ENCODE results near the gene NUDT6.

NUDT6 gene

GRCh38 chr4:122895336-122895995, 26.9 kb downstream of the NUDT6 start:
- Mint-ChIP-seq H3K4me1 (peaks cover 4% of the 10 kb centered on the region), H3K27me3 (ENCODE audit: low read depth) (no peaks in the 10 kb centered on the region), H3K9me3 (no peaks in the 10 kb centered on the region), H3K4me3 (no peak overlapping the region), H3K36me3 (ENCODE audit: low read depth) (peaks cover 33% of the 10 kb centered on the region), H3K27ac (peak overlapping the region in 1 of 3 experiments; percentile 50)
- no peak for TF ChIP-seq CTCF (IDR thresholded peaks at IDR 0.05; ENCODE audit: unreplicated experiment in 3 of 3)

- Mint-ChIP-seq H3K9me3 (no peaks in the 10 kb centered on the region), H3K27me3 (ENCODE audit: low read depth) (no peaks in the 10 kb centered on the region), H3K4me1 (peaks cover 4% of the 10 kb centered on the region), H3K27ac (peak overlapping the region; percentile 36 to 76 (median 62)), H3K36me3 (ENCODE audit: low read depth) (peaks cover 28% of the 10 kb centered on the region), H3K4me3 (no peak overlapping the region)
- no peak for TF ChIP-seq CTCF (IDR thresholded peaks at IDR 0.05; ENCODE audit: unreplicated experiment in 3 of 3)
Measured at GRCh38 chr4:122894827-122895226, 27.6 kb downstream of the NUDT6 start.

- no peaks in the 10 kb centered on the region for H3K9me3 Mint-ChIP-seq
- H3K36me3 Mint-ChIP-seq (ENCODE audit: low read depth): peaks cover 34% of the 10 kb centered on the region
- no peaks in the 10 kb centered on the region for H3K27me3 Mint-ChIP-seq (ENCODE audit: low read depth)
- H3K27ac Mint-ChIP-seq: no peak overlapping the region
- no peaks in the 10 kb centered on the region for H3K4me1 Mint-ChIP-seq
- TF ChIP-seq CTCF (IDR thresholded peaks at IDR 0.05; ENCODE audit: unreplicated experiment in 3 of 3): no peak
- H3K4me3 Mint-ChIP-seq: no peak overlapping the region
Measured at GRCh38 chr4:122890147-122890795, 32.1 kb downstream of the NUDT6 start.

- H3K4me3 Mint-ChIP-seq: no peak overlapping the region
- H3K27me3 Mint-ChIP-seq (ENCODE audit: low read depth): no peaks in the 10 kb centered on the region
- no peak for TF ChIP-seq CTCF (IDR thresholded peaks at IDR 0.05; ENCODE audit: unreplicated experiment in 3 of 3)
- H3K27ac Mint-ChIP-seq: no peak overlapping the region
- H3K36me3 Mint-ChIP-seq (ENCODE audit: low read depth): peaks cover 34% of the 10 kb centered on the region
- no peaks in the 10 kb centered on the region for H3K4me1 Mint-ChIP-seq
- H3K9me3 Mint-ChIP-seq: no peaks in the 10 kb centered on the region
Measured at GRCh38 chr4:122889726-122890125, 32.7 kb downstream of the NUDT6 start.

- H3K9me3 Mint-ChIP-seq: peaks cover 10% of the 10 kb centered on the region
- no peak for TF ChIP-seq CTCF (IDR thresholded peaks at IDR 0.05; ENCODE audit: unreplicated experiment in 3 of 3)
- no peaks in the 10 kb centered on the region for H3K27me3 Mint-ChIP-seq (ENCODE audit: low read depth)
- peaks cover 46% of the 10 kb centered on the region for H3K36me3 Mint-ChIP-seq (ENCODE audit: low read depth)
- H3K27ac Mint-ChIP-seq: no peak overlapping the region
- no peak overlapping the region for H3K4me3 Mint-ChIP-seq
- H3K4me1 Mint-ChIP-seq: no peaks in the 10 kb centered on the region
Measured at GRCh38 chr4:122884499-122884898, 37.9 kb downstream of the NUDT6 start.
